HepG2 (cell line): ENCODE results near the gene MIEF2. TPM values are rescaled to one million over a fixed set of nuclear protein-coding genes. Genes with fewer than 3 reads are reported as not detected.
A peak's percentile ranks its signal among the peaks of the same experiment; 100 is the strongest.

ENCODE experiments used
- ATAC-seq: fragments of 200-7000 bp; cut with Tn5 transposase; 3 replicates; pipeline ENCODE4 v1.9.1; 2020; ENCODE audit warnings: mild to moderate bottlenecking, moderate library complexity
- BruUV-seq: library from RNA; stranded (reverse); fragments of 400-500 nt; replicated peaks from 2 replicates; lab custom pipeline; 2021; lab: Mats Ljungman, UMichigan
- CTCF ChIA-PET: fragments of 300-600 bp; formaldehyde crosslinking; extraction: SDS; loops from one replicate; lab custom pipeline; 2021; ENCODE audit warnings: low total read pairs, inconsistent platforms, low intra/inter-chr PET ratio; lab: Yijun Ruan, JAX
- POLR2A ChIA-PET: fragments of 350-600 bp; sonication (Branson Sonifier 250); formaldehyde crosslinking; loops from one replicate; lab custom pipeline; 2020; ENCODE audit warnings: antibody characterized with exemption, inconsistent platforms; lab: Yijun Ruan, JAX
- DNase-seq: peaks from one replicate; pipeline ENCODE4 v3.0.0-alpha.2; 2015; ENCODE audit warnings: low spot score
- FAIRE-seq: peaks from 3 replicates; lab custom pipeline; 2011; peaks lifted over from hg19 to GRCh38; lab: Jason Lieb, UNC
- H2AFZ ChIP-seq: one replicate; pipeline ENCODE4 v1.6.1; 2011; ENCODE audit warnings: low read length, inconsistent platforms
- H3K27ac ChIP-seq: fragments of 300-600 bp; 3 replicates; pipeline ENCODE4 v1.8.0; 2011; ENCODE audit warnings: mixed run types, mild to moderate bottlenecking, mixed read lengths, low read length, inconsistent platforms; ENCODE audit not compliant: insufficient read depth; ENCODE audit errors: extremely low read length
- H3K27me3 ChIP-seq, 2 experiments: fragments of 200-600 bp in 1 of 2; 2 replicates in 1 of 2; 3 replicates in 1 of 2; pipeline versions ENCODE4 v1.6.0 to v1.8.0; 2011; ENCODE audit warnings: low read length in 2 of 2, mild to moderate bottlenecking in 2 of 2, moderate library complexity in 2 of 2, inconsistent platforms in 1 of 2; ENCODE audit not compliant: insufficient read depth in 2 of 2, control insufficient read depth in 1 of 2
- H3K36me3 ChIP-seq, 2 experiments: fragments of 200-600 bp in 1 of 2; replicated peaks in 1 of 2; 2 replicates in 1 of 2; 3 replicates in 1 of 2; pipeline versions ENCODE4 v1.5.1 to v1.8.0; 2011; ENCODE audit warnings: low read length in 2 of 2, inconsistent platforms in 1 of 2; ENCODE audit not compliant: insufficient read depth in 2 of 2, control insufficient read depth in 1 of 2
- H3K4me1 ChIP-seq: 2 replicates; pipeline ENCODE4 v1.5.1; 2012; ENCODE audit warnings: low read length, inconsistent platforms; ENCODE audit not compliant: insufficient read depth
- H3K4me2 ChIP-seq: 2 replicates; pipeline ENCODE4 v1.6.0; 2011; ENCODE audit warnings: low read depth, low read length, inconsistent platforms
- H3K4me3 ChIP-seq, 3 experiments: fragments of 200-600 bp in 1 of 3; sonication (generic), shearing (Covaris generic) in 1 of 3; replicated peaks in 1 of 3; 2 replicates each; pipeline ENCODE4 v1.5.1; 2011 to 2016; ENCODE audit warnings: low read length in 3 of 3, inconsistent platforms in 2 of 3, low read depth in 2 of 3, mild to moderate bottlenecking in 2 of 3, control low read depth in 1 of 3, mixed read lengths in 1 of 3; ENCODE audit not compliant: insufficient read depth in 1 of 3
- H3K79me2 ChIP-seq: one replicate; pipeline ENCODE4 v1.6.1; 2011; ENCODE audit warnings: low read length, inconsistent platforms; ENCODE audit not compliant: insufficient read depth
- H3K9ac ChIP-seq: 2 replicates; pipeline ENCODE4 v1.6.0; 2011; ENCODE audit warnings: mild to moderate bottlenecking, low read depth, low read length, inconsistent platforms; ENCODE audit not compliant: insufficient read depth
- H3K9me3 ChIP-seq: 2 replicates; pipeline ENCODE4 v1.5.1; 2012; ENCODE audit warnings: mild to moderate bottlenecking, low read length
- H4K20me1 ChIP-seq: 2 replicates; pipeline ENCODE4 v1.6.0; 2011; ENCODE audit warnings: inconsistent platforms, mild to moderate bottlenecking, low read length, moderate library complexity; ENCODE audit not compliant: insufficient read depth
- CBX5 ChIP-seq: sonication (generic); formaldehyde crosslinking; IDR thresholded peaks from 2 replicates; pipeline ENCODE4 v1.4.0; 2020; ENCODE audit warnings: missing genetic modification reagents, borderline replicate concordance
- CCDC6 ChIP-seq: sonication (generic); formaldehyde crosslinking; IDR thresholded peaks from 2 replicates; pipeline ENCODE4 v1.8.1; 2022; ENCODE audit warnings: mild to moderate bottlenecking, missing genetic modification reagents, moderate library complexity
- EEA1 ChIP-seq: sonication (generic); formaldehyde crosslinking; IDR thresholded peaks from 2 replicates; pipeline ENCODE4 v1.5.1; 2020; ENCODE audit warnings: mild to moderate bottlenecking, missing genetic modification reagents, borderline replicate concordance
- KDM2A ChIP-seq: sonication (generic); formaldehyde crosslinking; IDR thresholded peaks from 2 replicates; pipeline ENCODE4 v1.4.0; 2020; ENCODE audit warnings: low read depth, missing genetic modification reagents, borderline replicate concordance
- KLF16 ChIP-seq, 2 experiments: sonication (generic) in 1 of 2; formaldehyde crosslinking in 1 of 2; IDR thresholded peaks; 2 replicates each; pipeline versions ENCODE4 v1.6.1 to v1.8.0; 2016 to 2023; ENCODE audit warnings: missing genetic modification reagents in 2 of 2, missing compliant biosample characterization in 1 of 2
- MTF2 ChIP-seq: sonication (generic); formaldehyde crosslinking; IDR thresholded peaks from 2 replicates; pipeline ENCODE4 v1.5.0; 2020; ENCODE audit warnings: missing genetic modification reagents, borderline replicate concordance
- PPARG ChIP-seq: conservative IDR thresholded peaks from 2 replicates; pipeline ENCODE4 v1.6.1; 2016; ENCODE audit warnings: missing biosample characterization, missing genetic modification reagents
- SUZ12 ChIP-seq: fragments of 150-350 bp; IDR thresholded peaks from 2 replicates; pipeline ENCODE4 v1.6.1; 2014; ENCODE audit warnings: low read depth, low read length
- TCF12 ChIP-seq, 2 experiments: fragments of 450-650 bp in 1 of 2; sonication (generic) in 1 of 2; formaldehyde crosslinking in 1 of 2; IDR thresholded peaks; 2 replicates each; pipeline versions ENCODE4 v1.6.1 to v1.8.0; 2017 to 2022; ENCODE audit warnings: antibody characterized with exemption in 1 of 2, mild to moderate bottlenecking in 1 of 2, missing genetic modification reagents in 1 of 2, moderate library complexity in 1 of 2
- WIZ ChIP-seq: sonication (generic); formaldehyde crosslinking; IDR thresholded peaks from 2 replicates; pipeline ENCODE4 v1.5.1; 2020; ENCODE audit warnings: mild to moderate bottlenecking, missing genetic modification reagents
- ZFP36L1 ChIP-seq: sonication (generic); formaldehyde crosslinking; IDR thresholded peaks from 2 replicates; pipeline ENCODE4 v1.8.0; 2022; ENCODE audit warnings: mild to moderate bottlenecking, missing genetic modification reagents, moderate library complexity
- ZNF17 ChIP-seq: sonication (generic); formaldehyde crosslinking; IDR thresholded peaks from 2 replicates; pipeline ENCODE4 v1.5.0; 2020; ENCODE audit warnings: mild to moderate bottlenecking, missing genetic modification reagents
- ZNF256 ChIP-seq: sonication (generic); formaldehyde crosslinking; conservative IDR thresholded peaks from 2 replicates; pipeline ENCODE4 v1.4.0; 2020; ENCODE audit warnings: missing genetic modification reagents
- ZNF274 ChIP-seq: sonication (generic); formaldehyde crosslinking; IDR thresholded peaks from 2 replicates; pipeline ENCODE4 v1.5.1; 2020; ENCODE audit warnings: mild to moderate bottlenecking, missing genetic modification reagents
- ZNF441 ChIP-seq: sonication (generic); formaldehyde crosslinking; IDR thresholded peaks from 2 replicates; pipeline ENCODE4 v1.7.0; 2021; ENCODE audit warnings: missing genetic modification reagents, borderline replicate concordance
- ZNF510 ChIP-seq: sonication (generic); formaldehyde crosslinking; IDR thresholded peaks from 2 replicates; pipeline ENCODE4 v1.4.0; 2020; ENCODE audit warnings: low read depth, mild to moderate bottlenecking, missing genetic modification reagents
- ZNF557 ChIP-seq: sonication (generic); formaldehyde crosslinking; IDR thresholded peaks from 2 replicates; pipeline ENCODE4 v1.4.0; 2020; ENCODE audit warnings: missing genetic modification reagents
- ZNF564 ChIP-seq: sonication (generic); formaldehyde crosslinking; IDR thresholded peaks from 2 replicates; pipeline ENCODE4 v1.8.1; 2023; ENCODE audit warnings: mild to moderate bottlenecking, missing genetic modification reagents
- WGBS: methylation state at CpG from one replicate; pipeline ENCODE4 v1.1.6; 2017; ENCODE audit warnings: low lambda C conversion rate; 5-methylcytosine and 5-hydroxymethylcytosine counted together
- in situ Hi-C: cut with HindIII; loops from 2 replicates; pipeline ENCODE4 v1.10.0; 2017; ENCODE audit warnings: low pct_unique_long_range_greater_than_20kb; ENCODE audit not compliant: extremely low pct_ligation_motif_present
- intact Hi-C: fragments of 100-400 bp; cut with micrococcal nuclease; formaldehyde crosslinking; loops from one replicate; pipeline ENCODE4 v1.10.0; 2022; ENCODE audit not compliant: unreplicated experiment
- polyA plus RNA-seq, 8 experiments: library from polyadenylated mRNA; depleted of rRNA in 3 of 8; stranded (reverse) in 7 of 8; unstranded in 1 of 8; fragments of >200 nt; fragmentation: Illumina TruSeq in 4 of 8; extraction: Trizol in 4 of 8; gene quantifications; 2 replicates each; pipeline versions ENCODE4 v1.2.1 to v1.2.3, GENCODE V29; 2011 to 2016; ENCODE audit warnings: low read depth in 4 of 8, missing spikeins in 1 of 8, mixed read lengths in 1 of 8; ENCODE audit not compliant: insufficient read depth in 1 of 8
- total RNA-seq, 5 experiments: library from RNA; depleted of rRNA; stranded (reverse); fragments of >200 nt; fragmentation: Illumina TruSeq; extraction: Trizol; gene quantifications; 2 replicates each; pipeline ENCODE4 v1.2.3, GENCODE V29; 2016; ENCODE audit warnings: low read depth in 1 of 5
- TF ChIP-seq, protein P1 (sequence below): sonication (generic); formaldehyde crosslinking; conservative IDR thresholded peaks from 2 replicates; pipeline ENCODE4 v1.5.0; 2020; ENCODE audit warnings: missing genetic modification reagents
- TF ChIP-seq, protein P2 (sequence below): sonication (generic); formaldehyde crosslinking; IDR thresholded peaks from 2 replicates; pipeline ENCODE4 v1.5.0; 2020; ENCODE audit warnings: mild to moderate bottlenecking, missing genetic modification reagents

Gene MIEF2
- total and polyA plus RNA-seq, 2 of the 13 experiments (the other 11 are each of a cell fraction or from before 2014, with no cell fraction given): 6.0 to 8.0 TPM

DNA sequence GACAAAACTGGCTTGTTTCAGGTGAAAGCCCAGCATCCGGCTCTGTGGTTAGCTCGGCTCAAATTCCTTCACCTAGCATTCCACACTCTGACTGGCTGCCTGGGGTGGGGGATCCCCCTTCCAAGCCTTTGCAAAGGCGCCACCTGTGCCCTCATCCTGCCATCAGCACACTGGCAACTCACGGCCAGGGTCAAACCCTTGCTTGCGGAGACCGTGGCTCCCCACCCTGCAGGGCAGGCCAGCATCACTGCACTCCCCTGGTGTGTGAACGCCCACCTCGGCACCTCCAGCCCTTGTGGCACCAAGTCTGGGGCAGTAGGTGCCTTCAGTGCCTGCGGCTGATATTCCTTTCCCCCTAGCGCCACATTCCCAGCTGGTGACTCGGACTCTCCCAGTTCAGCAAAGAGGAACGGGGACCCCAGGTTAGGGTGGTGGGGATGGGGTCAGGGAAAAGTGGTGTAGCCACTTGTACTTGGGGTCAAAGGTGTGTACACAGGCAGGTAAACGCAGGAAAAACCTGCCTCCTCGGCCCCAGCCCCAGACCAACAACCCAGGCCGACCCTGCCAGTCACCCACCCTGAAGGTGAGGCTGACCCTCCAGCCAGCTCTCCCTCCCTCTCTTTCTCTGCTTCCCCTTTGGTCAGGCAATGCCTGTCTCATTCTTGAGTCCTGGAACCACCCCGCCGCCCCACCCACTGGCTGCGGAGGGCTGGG is 3.0 kb upstream of the MIEF2 start (continued):
- TF ChIP-seq ZNF510 (CRISPR knock-in tag) (no peak), EEA1 (CRISPR knock-in tag) (no peak), KDM2A (CRISPR knock-in tag) (0 out of 2 replicates have a peak, but pooled peaks have one; percentile 8), SUZ12 (no peak)
- TF ChIP-seq, all 625 proteins: peak for 13

DNA sequence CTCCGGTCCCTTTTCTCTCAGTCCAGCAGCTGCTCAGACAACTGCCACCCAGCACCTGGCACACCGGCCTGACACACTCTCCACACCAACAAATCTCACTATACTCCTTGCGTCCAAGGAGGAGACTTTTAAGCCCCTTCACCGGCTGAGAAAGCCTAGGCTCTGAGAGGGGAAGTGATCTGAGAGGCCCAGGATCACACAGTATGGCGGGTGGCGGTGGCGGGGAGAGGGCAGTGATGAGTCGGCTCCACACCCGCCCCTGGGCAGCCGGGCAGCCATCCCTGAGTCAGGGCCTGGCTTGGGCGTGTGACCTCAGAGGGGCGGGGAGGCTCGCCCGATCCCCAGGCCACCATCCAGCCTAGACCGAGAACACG is 2.5 kb upstream of the MIEF2 start:
- Histone ChIP-seq H3K4me3 (peak overlapping the region; percentile 67 to 95 (median 87)), H3K9me3 (no peaks in the 10 kb centered on the region), H4K20me1 (peaks cover 8% of the 10 kb centered on the region; the same call in 1 of the 2 replicates), H3K4me1 (peaks cover 34% of the 10 kb centered on the region), H3K9ac (peak overlapping the region; percentile 94), H2AFZ (no peak overlapping the region), H3K27ac (peak overlapping the region; percentile 82), H3K27me3 (no peaks in the 10 kb centered on the region; a peak in 1 of 5 replicates), H3K36me3 (peaks cover 16 to 34% of the 10 kb centered on the region in 2 experiments; a peak in 4 of 5 replicates), H3K79me2 (peaks cover 30% of the 10 kb centered on the region), H3K4me2 (peak overlapping the region; percentile 99)
- DNase-seq: peak; percentile 53
- WGBS: 0% methylated on average over 9 of the region's 16 CpGs
- ChIA-PET POLR2A (no interaction called here), CTCF (no interaction called here)
- peak; percentile 70 for ATAC-seq
- FAIRE-seq: no peak
- in situ Hi-C loops: loop anchor here (5.0 kb wide), 1 partner anchor 36 kb away; no protein-coding TSS in a partner anchor
- BruUV-seq: no TSS peak
- intact Hi-C loops: loop anchor here (5.0 kb wide), 1 partner anchor 59 kb away; the partner anchor contains the start of gene SMCR8
- 0 out of 2 replicates have a peak, but pooled peaks have one; percentile 24 for TF ChIP-seq KDM2A (CRISPR knock-in tag)
- TF ChIP-seq ZNF441: peak; percentile 51; the same call in 1 of the 2 replicates
- TF ChIP-seq, protein P1, sequence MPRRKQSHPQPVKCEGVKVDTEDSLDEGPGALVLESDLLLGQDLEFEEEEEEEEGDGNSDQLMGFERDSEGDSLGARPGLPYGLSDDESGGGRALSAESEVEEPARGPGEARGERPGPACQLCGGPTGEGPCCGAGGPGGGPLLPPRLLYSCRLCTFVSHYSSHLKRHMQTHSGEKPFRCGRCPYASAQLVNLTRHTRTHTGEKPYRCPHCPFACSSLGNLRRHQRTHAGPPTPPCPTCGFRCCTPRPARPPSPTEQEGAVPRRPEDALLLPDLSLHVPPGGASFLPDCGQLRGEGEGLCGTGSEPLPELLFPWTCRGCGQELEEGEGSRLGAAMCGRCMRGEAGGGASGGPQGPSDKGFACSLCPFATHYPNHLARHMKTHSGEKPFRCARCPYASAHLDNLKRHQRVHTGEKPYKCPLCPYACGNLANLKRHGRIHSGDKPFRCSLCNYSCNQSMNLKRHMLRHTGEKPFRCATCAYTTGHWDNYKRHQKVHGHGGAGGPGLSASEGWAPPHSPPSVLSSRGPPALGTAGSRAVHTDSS: no peak
- TF ChIP-seq, protein P2, sequence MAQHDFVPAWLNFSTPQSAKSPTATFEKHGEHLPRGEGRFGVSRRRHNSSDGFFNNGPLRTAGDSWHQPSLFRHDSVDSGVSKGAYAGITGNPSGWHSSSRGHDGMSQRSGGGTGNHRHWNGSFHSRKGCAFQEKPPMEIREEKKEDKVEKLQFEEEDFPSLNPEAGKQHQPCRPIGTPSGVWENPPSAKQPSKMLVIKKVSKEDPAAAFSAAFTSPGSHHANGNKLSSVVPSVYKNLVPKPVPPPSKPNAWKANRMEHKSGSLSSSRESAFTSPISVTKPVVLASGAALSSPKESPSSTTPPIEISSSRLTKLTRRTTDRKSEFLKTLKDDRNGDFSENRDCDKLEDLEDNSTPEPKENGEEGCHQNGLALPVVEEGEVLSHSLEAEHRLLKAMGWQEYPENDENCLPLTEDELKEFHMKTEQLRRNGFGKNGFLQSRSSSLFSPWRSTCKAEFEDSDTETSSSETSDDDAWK: no peak
- TF ChIP-seq ZNF256: no peak
- TF ChIP-seq ZNF17 (CRISPR knock-in tag): no peak
- no peak for TF ChIP-seq CCDC6 (CRISPR knock-in tag)
- TF ChIP-seq ZFP36L1: no peak
- TF ChIP-seq ZNF274 (CRISPR knock-in tag): no peak
- no peak for TF ChIP-seq ZNF564 (CRISPR knock-in tag)
- peak; percentile 16; the same call in 1 of the 2 replicates for TF ChIP-seq CBX5 (CRISPR knock-in tag)
- no peak for TF ChIP-seq WIZ
- no peak for TF ChIP-seq PPARG (CRISPR knock-in tag)
- TF ChIP-seq MTF2 (CRISPR knock-in tag): 0 out of 2 replicates have a peak, but pooled peaks have one; percentile 47
- peak in 1 of 2 experiments; percentile 47; a peak in 1 of 4 replicates for TF ChIP-seq KLF16 (CRISPR knock-in tag; IDR thresholded peaks at IDR 0.05)
- TF ChIP-seq TCF12 (IDR thresholded peaks at IDR 0.05): no peak
- TF ChIP-seq TCF12 (CRISPR knock-in tag; IDR thresholded peaks at IDR 0.05): 0 out of 2 replicates have a peak, but pooled peaks have one; percentile 9
- TF ChIP-seq ZNF557 (CRISPR knock-in tag): no peak
